HG03354 (cell line): ENCODE data around the gene STT3B.

ENCODE experiments used
- ATAC-seq: cut with Tn5 transposase; IDR thresholded peaks from one replicate; pipeline ENCODE4 v1.9.1; 2021; ENCODE audit warnings: mild to moderate bottlenecking; ENCODE audit not compliant: unreplicated experiment, poor library complexity, severe bottlenecking

STT3B gene

GRCh38 chr3:31544634-31545033 lies 11.9 kb downstream of the STT3B start:
- no peak for ATAC-seq

GRCh38 chr3:31546162-31546561 lies 13.4 kb downstream of the STT3B start:
- ATAC-seq = no peak

- no peak for ATAC-seq
These were observed 14.0 kb downstream of the STT3B start for GRCh38 chr3:31546725-31547124.

- peak; percentile 65 for ATAC-seq
These were observed 17.9 kb downstream of the STT3B start for GRCh38 chr3:31550452-31551251.

GRCh38 chr3:31551646-31552045 lies 18.9 kb downstream of the STT3B start:
- no peak for ATAC-seq

- no peak for ATAC-seq
These were observed 19.4 kb downstream of the STT3B start for GRCh38 chr3:31552103-31552502.

- ATAC-seq = no peak
These were observed 20.5 kb downstream of the STT3B start for GRCh38 chr3:31553258-31553657.

GRCh38 chr3:31555204-31555603 lies 22.5 kb downstream of the STT3B start:
- ATAC-seq = no peak

GRCh38 chr3:31559872-31560534 lies 27.3 kb downstream of the STT3B start:
- ATAC-seq = no peak

GRCh38 chr3:31561891-31562290 lies 29.2 kb downstream of the STT3B start:
- no peak for ATAC-seq

GRCh38 chr3:31562525-31562924 lies 29.8 kb downstream of the STT3B start:
- no peak for ATAC-seq

- ATAC-seq = no peak
These were observed 32.6 kb downstream of the STT3B start for GRCh38 chr3:31565288-31565687.

- ATAC-seq = peak; percentile 73
These were observed 34.3 kb downstream of the STT3B start for GRCh38 chr3:31567036-31567435.

GRCh38 chr3:31568649-31569048 lies 35.9 kb downstream of the STT3B start:
- ATAC-seq = no peak

- no peak for ATAC-seq
These were observed 38.6 kb downstream of the STT3B start for GRCh38 chr3:31571325-31571724.

- no peak for ATAC-seq
These were observed 39.7 kb downstream of the STT3B start for GRCh38 chr3:31572236-31573004.

GRCh38 chr3:31573036-31573779 lies 40.5 kb downstream of the STT3B start:
- peak; percentile 38 for ATAC-seq

GRCh38 chr3:31575448-31575847 lies 42.7 kb downstream of the STT3B start:
- no peak for ATAC-seq

- ATAC-seq = no peak
These were observed 43.8 kb downstream of the STT3B start for GRCh38 chr3:31576521-31576920.

GRCh38 chr3:31577232-31577631 lies 44.5 kb downstream of the STT3B start:
- no peak for ATAC-seq
